ENCODE results near the gene SLK. TPM values are rescaled to one million over a fixed set of nuclear protein-coding genes. Genes with fewer than 3 reads are reported as not detected.

Gene SLK
- total RNA-seq, 3 donors from 2014 or later, result 45.7 to 75.8 (median 46.7) TPM

GRCh38 chr10:104052431-104052830, 85.5 kb downstream of the SLK start:
- Histone ChIP-seq H3K4me3 (no peak overlapping the region), H3K36me3 (ENCODE audit: low read depth) (no peaks in the 10 kb centered on the region), H3K4me1 (ENCODE audit: low read depth) (peaks cover 30% of the 10 kb centered on the region), H3K9me3 (no peaks in the 10 kb centered on the region)
- DNase-seq (peak; percentile 85 to 88 (median 86)), ATAC-seq (peak; percentile 92)
- TF ChIP-seq, protein P1, sequence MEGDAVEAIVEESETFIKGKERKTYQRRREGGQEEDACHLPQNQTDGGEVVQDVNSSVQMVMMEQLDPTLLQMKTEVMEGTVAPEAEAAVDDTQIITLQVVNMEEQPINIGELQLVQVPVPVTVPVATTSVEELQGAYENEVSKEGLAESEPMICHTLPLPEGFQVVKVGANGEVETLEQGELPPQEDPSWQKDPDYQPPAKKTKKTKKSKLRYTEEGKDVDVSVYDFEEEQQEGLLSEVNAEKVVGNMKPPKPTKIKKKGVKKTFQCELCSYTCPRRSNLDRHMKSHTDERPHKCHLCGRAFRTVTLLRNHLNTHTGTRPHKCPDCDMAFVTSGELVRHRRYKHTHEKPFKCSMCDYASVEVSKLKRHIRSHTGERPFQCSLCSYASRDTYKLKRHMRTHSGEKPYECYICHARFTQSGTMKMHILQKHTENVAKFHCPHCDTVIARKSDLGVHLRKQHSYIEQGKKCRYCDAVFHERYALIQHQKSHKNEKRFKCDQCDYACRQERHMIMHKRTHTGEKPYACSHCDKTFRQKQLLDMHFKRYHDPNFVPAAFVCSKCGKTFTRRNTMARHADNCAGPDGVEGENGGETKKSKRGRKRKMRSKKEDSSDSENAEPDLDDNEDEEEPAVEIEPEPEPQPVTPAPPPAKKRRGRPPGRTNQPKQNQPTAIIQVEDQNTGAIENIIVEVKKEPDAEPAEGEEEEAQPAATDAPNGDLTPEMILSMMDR (IDR thresholded peaks at IDR 0.05), result no peak
- intact Hi-C loops (cut with DNase I, micrococcal nuclease), result no loop called here

- TF ChIP-seq, protein P1 (IDR thresholded peaks at IDR 0.05), result no peak
- H3K36me3 ChIP-seq (ENCODE audit: low read depth), result no peaks in the 10 kb centered on the region
- H3K4me3 ChIP-seq, result no peak overlapping the region
- H3K9me3 ChIP-seq, result no peaks in the 10 kb centered on the region
- intact Hi-C loops (cut with DNase I, micrococcal nuclease), result no loop called here
- ATAC-seq (peak; percentile 5), DNase-seq (no peak)
- peaks cover 30% of the 10 kb centered on the region for H3K4me1 ChIP-seq (ENCODE audit: low read depth)
Measured at GRCh38 chr10:104053201-104053600, 86.3 kb downstream of the SLK start.

GRCh38 chr10:104054430-104054829, 87.5 kb downstream of the SLK start:
- Histone ChIP-seq H3K4me1 (ENCODE audit: low read depth) (peaks cover 25% of the 10 kb centered on the region), H3K9me3 (no peaks in the 10 kb centered on the region), H3K4me3 (no peak overlapping the region), H3K36me3 (ENCODE audit: low read depth) (no peaks in the 10 kb centered on the region)
- TF ChIP-seq, protein P1 (IDR thresholded peaks at IDR 0.05), result no peak
- intact Hi-C loops (cut with DNase I, micrococcal nuclease), result no loop called here
- ATAC-seq (no peak), DNase-seq (no peak)

DNA sequence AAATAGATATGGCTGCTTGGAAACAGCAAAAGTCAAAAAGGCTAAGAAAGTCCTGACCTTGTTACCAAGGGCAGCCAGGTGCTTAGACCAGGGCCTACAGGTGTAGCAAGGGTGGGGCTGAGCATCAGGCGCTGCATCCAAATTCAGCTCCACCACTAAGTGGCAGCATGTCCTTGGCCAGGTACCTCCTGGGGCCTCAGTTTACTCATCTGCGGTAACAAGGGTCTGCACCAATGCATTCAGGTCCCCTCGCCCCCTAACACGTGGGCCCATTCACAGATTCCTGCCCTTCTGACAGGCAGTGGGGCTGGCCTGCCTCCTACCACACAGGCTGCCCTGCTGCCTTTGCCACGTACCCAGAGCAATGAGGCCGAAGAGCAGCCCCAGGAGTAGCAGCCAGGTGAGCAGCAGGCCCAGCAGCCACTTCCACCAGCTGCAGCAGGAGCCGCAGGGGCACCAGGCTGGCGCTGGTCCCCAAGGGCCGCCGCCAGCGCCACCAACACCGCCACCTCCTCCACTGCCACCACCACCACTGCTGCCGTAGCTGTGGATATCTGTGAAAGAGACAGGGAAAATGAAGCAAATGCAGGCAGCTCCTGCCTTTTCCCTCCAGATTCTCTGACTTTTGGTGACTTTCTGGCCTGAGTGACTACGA, 89.8 kb downstream of the SLK start:
- no peaks in the 10 kb centered on the region for H3K36me3 ChIP-seq (ENCODE audit: low read depth)
- H3K4me3 ChIP-seq, result no peak overlapping the region
- TF ChIP-seq, protein P1 (IDR thresholded peaks at IDR 0.05), result no peak
- no peaks in the 10 kb centered on the region for H3K9me3 ChIP-seq
- peaks cover 4% of the 10 kb centered on the region for H3K4me1 ChIP-seq (ENCODE audit: low read depth)
- intact Hi-C loops (cut with DNase I, micrococcal nuclease), result no loop called here
- DNase-seq (no peak), ATAC-seq (no peak)

DNA sequence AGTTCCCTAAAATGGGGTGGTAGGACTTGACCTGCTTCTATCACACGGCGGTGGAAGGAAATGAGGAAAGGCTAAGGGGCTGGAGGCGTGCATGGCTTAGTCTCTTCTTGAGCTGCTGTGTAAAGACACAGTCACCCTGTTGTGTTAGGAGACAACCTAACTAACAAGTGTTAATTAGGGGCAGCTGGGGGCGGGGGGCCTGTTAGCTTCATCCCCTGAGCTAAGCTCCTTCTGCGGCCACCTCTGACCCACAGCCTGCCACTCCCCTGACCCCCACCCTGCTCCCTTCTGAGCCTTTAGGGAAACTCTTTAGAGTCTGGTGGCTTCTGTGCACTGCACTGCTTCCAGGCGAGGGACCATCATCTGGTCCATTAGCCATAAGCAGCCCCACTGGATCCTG, 90.8 kb downstream of the SLK start:
- intact Hi-C loops (cut with DNase I, micrococcal nuclease), result no loop called here
- H3K9me3 ChIP-seq, result no peaks in the 10 kb centered on the region
- TF ChIP-seq, protein P1 (IDR thresholded peaks at IDR 0.05), result no peak
- H3K4me1 ChIP-seq (ENCODE audit: low read depth), result no peaks in the 10 kb centered on the region
- no peak for DNase-seq
- no peak for ATAC-seq
- no peak overlapping the region for H3K4me3 ChIP-seq
- no peaks in the 10 kb centered on the region for H3K36me3 ChIP-seq (ENCODE audit: low read depth)

DNA sequence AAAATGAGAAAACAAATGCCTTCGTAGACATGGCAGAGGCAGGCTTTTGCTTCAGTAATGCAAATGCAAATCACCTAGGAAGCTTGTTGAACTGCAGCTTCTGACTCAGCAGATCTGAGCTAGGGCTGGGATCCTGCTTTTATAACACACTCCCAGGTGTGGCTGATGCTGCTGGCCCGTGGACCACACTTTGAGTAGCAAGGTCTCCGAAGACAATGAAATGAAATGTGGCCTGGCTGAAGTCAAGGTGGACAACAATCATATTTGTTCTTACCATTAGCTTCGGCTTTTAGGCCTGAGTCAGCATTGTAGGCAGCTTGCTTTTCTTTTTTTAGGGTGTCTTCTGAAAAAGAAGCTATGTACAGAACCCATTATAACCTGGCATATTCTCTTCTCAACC, 92.4 kb downstream of the SLK start:
- TF ChIP-seq, protein P1 (IDR thresholded peaks at IDR 0.05), result no peak
- H3K4me3 ChIP-seq, result no peak overlapping the region
- no peaks in the 10 kb centered on the region for H3K4me1 ChIP-seq (ENCODE audit: low read depth)
- H3K9me3 ChIP-seq, result no peaks in the 10 kb centered on the region
- no peak for ATAC-seq
- DNase-seq, result no peak
- intact Hi-C loops (cut with DNase I, micrococcal nuclease), result no loop called here
- no peaks in the 10 kb centered on the region for H3K36me3 ChIP-seq (ENCODE audit: low read depth)
